IMR-90 (cell line): ENCODE measurements around the gene A4GNT. TPM values are rescaled to one million over a fixed set of nuclear protein-coding genes. Genes with fewer than 3 reads are reported as not detected.
"Not testable (repeated sequence)": the region's sequence is repeated elsewhere in the genome, so short reads cannot be mapped to it uniquely, and the experiment has no call there.

ENCODE experiments used
- ATAC-seq: fragments of 200-7000 bp; cut with Tn5 transposase; 2 replicates; pipeline ENCODE4 v1.9.1; 2020; ENCODE audit warnings: low read depth, mild to moderate bottlenecking, moderate library complexity
- BruUV-seq: library from RNA; stranded (reverse); fragments of 400-500 nt; replicated peaks from 2 replicates; lab custom pipeline; 2021; lab: Mats Ljungman, UMichigan
- CTCF ChIA-PET: fragments of 300-600 bp; formaldehyde crosslinking; extraction: SDS; loops from one replicate; lab custom pipeline; 2021; ENCODE audit warnings: antibody characterized with exemption; lab: Yijun Ruan, JAX
- POLR2A ChIA-PET: fragments of 300-600 bp; sonication (Branson Sonifier 250); formaldehyde crosslinking; loops from one replicate; lab custom pipeline; 2022; ENCODE audit warnings: antibody characterized with exemption; ENCODE audit not compliant: unreplicated experiment; lab: Charles Lee
- DNase-seq: peaks from one replicate; pipeline ENCODE4 v3.0.0; 2013
- H2AFZ ChIP-seq: replicated peaks from 2 replicates; pipeline ENCODE3; 2013; ENCODE audit warnings: low read length, mild to moderate bottlenecking; ENCODE audit not compliant: poor library complexity
- H2AK5ac ChIP-seq: 2 replicates; pipeline ENCODE4 v1.6.1; 2013; ENCODE audit warnings: low read depth, low read length, inconsistent platforms
- H2AK9ac ChIP-seq: replicated peaks from 2 replicates; pipeline ENCODE3; 2013; ENCODE audit warnings: mild to moderate bottlenecking, low read depth, low read length, moderate library complexity; ENCODE audit not compliant: poor library complexity
- H2BK120ac ChIP-seq: 2 replicates; pipeline ENCODE4 v1.6.1; 2013; ENCODE audit warnings: low read depth, low read length, inconsistent platforms
- H2BK15ac ChIP-seq: 3 replicates; pipeline ENCODE4 v1.6.1; 2013; ENCODE audit warnings: low read depth, low read length, inconsistent platforms
- H2BK20ac ChIP-seq: 2 replicates; pipeline ENCODE4 v1.6.1; 2013; ENCODE audit warnings: low read depth, mild to moderate bottlenecking, inconsistent platforms, low read length, moderate library complexity
- H2BK5ac ChIP-seq: 2 replicates; pipeline ENCODE4 v1.6.1; 2013; ENCODE audit warnings: mild to moderate bottlenecking, low read depth, low read length, inconsistent platforms; ENCODE audit not compliant: poor library complexity, severe bottlenecking
- H3K14ac ChIP-seq: replicated peaks from 2 replicates; pipeline ENCODE4 v1.6.1; 2013; ENCODE audit warnings: low read depth, low read length, inconsistent platforms
- H3K18ac ChIP-seq: 2 replicates; pipeline ENCODE4 v1.6.1; 2013; ENCODE audit warnings: low read depth, low read length, control low read depth
- H3K23ac ChIP-seq: 2 replicates; pipeline ENCODE4 v1.6.1; 2013; ENCODE audit warnings: low read depth, low read length, inconsistent platforms
- H3K27ac ChIP-seq: 2 replicates; pipeline ENCODE4 v1.5.1; 2013; ENCODE audit warnings: mild to moderate bottlenecking, control low read depth, low read length; ENCODE audit not compliant: insufficient read depth
- H3K27me3 ChIP-seq: 2 replicates; pipeline ENCODE4 v1.6.1; 2013; ENCODE audit warnings: low read length; ENCODE audit not compliant: control insufficient read depth, insufficient read depth
- H3K36me3 ChIP-seq: 2 replicates; pipeline ENCODE4 v1.6.1; 2013; ENCODE audit warnings: low read length, mixed read lengths; ENCODE audit not compliant: control insufficient read depth, insufficient read depth
- H3K4ac ChIP-seq: 2 replicates; pipeline ENCODE4 v1.6.1; 2013; ENCODE audit warnings: low read depth, low read length, inconsistent platforms
- H3K4me1 ChIP-seq: 2 replicates; pipeline ENCODE4 v1.6.1; 2013; ENCODE audit warnings: low read length, mixed read lengths; ENCODE audit not compliant: control insufficient read depth, insufficient read depth
- H3K4me2 ChIP-seq: 2 replicates; pipeline ENCODE4 v1.6.1; 2013; ENCODE audit warnings: low read depth, mild to moderate bottlenecking, control low read depth, low read length, moderate library complexity
- H3K4me3 ChIP-seq: 2 replicates; pipeline ENCODE4 v1.5.1; 2013; ENCODE audit warnings: low read depth, mild to moderate bottlenecking, control low read depth, low read length, moderate library complexity; ENCODE audit not compliant: insufficient read depth
- H3K56ac ChIP-seq: 2 replicates; pipeline ENCODE4 v1.6.1; 2013; ENCODE audit warnings: low read length, inconsistent platforms; ENCODE audit not compliant: insufficient read depth; ENCODE audit errors: extremely low read depth
- H3K79me1 ChIP-seq, 2 experiments: 2 replicates each; pipeline ENCODE4 v1.6.1; 2013; ENCODE audit warnings: low read length in 2 of 2, inconsistent platforms in 1 of 2, low read depth in 1 of 2
- H3K9ac ChIP-seq: 2 replicates; pipeline ENCODE4 v1.6.1; 2013; ENCODE audit warnings: low read depth, low read length, control low read depth
- H3K9me1 ChIP-seq: 2 replicates; pipeline ENCODE4 v1.6.1; 2013; ENCODE audit warnings: low read length, inconsistent platforms; ENCODE audit not compliant: insufficient read depth
- H3K9me3 ChIP-seq: 2 replicates; pipeline ENCODE4 v1.6.1; 2013; ENCODE audit warnings: low read length; ENCODE audit not compliant: control insufficient read depth, insufficient read depth
- H4K20me1 ChIP-seq: 2 replicates; pipeline ENCODE4 v1.6.1; 2013; ENCODE audit warnings: low read length, inconsistent platforms; ENCODE audit not compliant: insufficient read depth
- H4K5ac ChIP-seq: 2 replicates; pipeline ENCODE4 v1.6.1; 2013; ENCODE audit warnings: mild to moderate bottlenecking, low read depth, low read length, control low read depth
- H4K8ac ChIP-seq, 2 experiments: 2 replicates each; pipeline ENCODE4 v1.6.1; 2013; ENCODE audit warnings: low read depth in 2 of 2, low read length in 2 of 2, control low read depth in 1 of 2, inconsistent platforms in 1 of 2
- H4K91ac ChIP-seq: 2 replicates; pipeline ENCODE4 v1.6.1; 2013; ENCODE audit warnings: low read depth, low read length, inconsistent platforms; ENCODE audit not compliant: insufficient read depth
- WGBS, 2 experiments: methylation state at CpG; one replicate each; pipeline versions ENCODE4 v1.1.5 to v1.1.7; 2013; ENCODE audit warnings: missing lambda C conversion rate in 2 of 2; ENCODE audit not compliant: insufficient read length in 1 of 2; ENCODE audit errors: extremely low coverage in 2 of 2; 5-methylcytosine and 5-hydroxymethylcytosine counted together
- dilution Hi-C: fragments of 300-500 bp; cut with HindIII; formaldehyde crosslinking; loops from one replicate; pipeline ENCODE4 v1.14.3; 2018; ENCODE audit warnings: low sequenced_read_pairs; ENCODE audit not compliant: unreplicated experiment
- in situ Hi-C: fragments of 300-500 bp; cut with MboI; formaldehyde crosslinking; loops from 3 replicates; pipeline ENCODE4 v1.14.3; 2019; ENCODE audit warnings: low sequenced_read_pairs, inconsistent platforms, mixed read lengths
- intact Hi-C: fragments of 100-400 bp; cut with micrococcal nuclease; formaldehyde crosslinking; loops from 2 replicates; pipeline ENCODE4 v1.10.0; 2022
- polyA plus RNA-seq, 3 experiments: library from polyadenylated mRNA; depleted of rRNA; stranded (reverse); fragments of >200 nt; gene quantifications; 2 replicates each; pipeline ENCODE4 v1.2.3, GENCODE V29; 2012; ENCODE audit warnings: low replicate concordance in 1 of 3
- total RNA-seq: library from RNA; depleted of rRNA; stranded (reverse); fragments of >200 nt; gene quantifications from 2 replicates; pipeline ENCODE4 v1.2.3, GENCODE V29; 2012

Gene A4GNT
- total and polyA plus RNA-seq, 2 of the 4 experiments (the other 2 are of a cell fraction): not detected

DNA sequence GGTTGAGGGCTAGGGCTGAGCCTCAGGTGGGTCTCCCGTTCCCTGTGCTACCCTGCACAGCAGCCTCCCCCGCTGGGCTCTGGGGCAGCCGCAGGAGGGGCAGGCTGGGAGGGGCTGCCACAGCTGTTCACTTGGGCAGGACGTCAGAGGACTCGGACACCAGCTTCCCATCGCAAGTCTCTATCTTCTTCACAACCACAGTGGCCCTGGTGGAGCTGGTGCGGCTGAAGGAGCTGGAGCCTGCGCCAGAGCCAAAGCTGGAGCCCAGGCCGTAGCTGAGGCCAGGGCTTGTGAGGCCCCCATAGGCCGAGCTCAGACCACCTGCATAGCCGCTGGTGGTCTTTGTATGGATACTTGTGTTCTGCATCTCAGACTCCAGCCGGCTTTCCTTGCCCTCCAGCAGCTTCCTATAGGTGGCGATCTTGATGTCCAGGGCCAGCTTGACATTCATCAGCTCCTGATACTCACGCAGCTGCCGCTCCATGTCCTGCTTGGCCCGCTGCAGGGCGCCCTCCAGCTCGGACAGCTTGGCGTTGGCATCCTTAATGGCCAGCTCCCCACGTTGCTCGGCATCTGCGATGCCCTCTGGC lies 30.7 kb downstream of the A4GNT start:
- not testable (repeated sequence) for BruUV-seq

More for the DNA sequence above, 30.7 kb downstream of the A4GNT start:
- H3K9me3 ChIP-seq, dilution Hi-C loops, H3K18ac ChIP-seq, POLR2A ChIA-PET, H4K20me1 ChIP-seq, H3K4me3 ChIP-seq, H4K91ac ChIP-seq, H2BK20ac ChIP-seq, H2BK15ac ChIP-seq, H3K56ac ChIP-seq, H2BK5ac ChIP-seq, H3K4me2 ChIP-seq, H3K4ac ChIP-seq, CTCF ChIA-PET, H3K9me1 ChIP-seq, H4K5ac ChIP-seq, intact Hi-C loops, DNase-seq, H3K27me3 ChIP-seq, H2AFZ ChIP-seq, H2BK120ac ChIP-seq, H3K9ac ChIP-seq, ATAC-seq, H4K8ac ChIP-seq, H2AK5ac ChIP-seq, in situ Hi-C loops, H3K23ac ChIP-seq, H3K27ac ChIP-seq, H3K4me1 ChIP-seq, H3K14ac ChIP-seq, H2AK9ac ChIP-seq: not testable (repeated sequence)
- Histone ChIP-seq H3K36me3 (peaks cover 41% of the 10 kb centered on the region), H3K79me1 (peaks cover 25 to 63% of the 10 kb centered on the region in 2 experiments)
- 79% methylated on average over 12 of the region's 22 CpGs; no CpG with 5 or more reads in 1 of the 2 experiments for WGBS, 2 experiments
